ENCODE data around the gene TTC7B.

Gene TTC7B

GRCh38 chr14:90499908-90500664 lies 316.1 kb downstream of the TTC7B start:
- no peak for DNase-seq

DNA sequence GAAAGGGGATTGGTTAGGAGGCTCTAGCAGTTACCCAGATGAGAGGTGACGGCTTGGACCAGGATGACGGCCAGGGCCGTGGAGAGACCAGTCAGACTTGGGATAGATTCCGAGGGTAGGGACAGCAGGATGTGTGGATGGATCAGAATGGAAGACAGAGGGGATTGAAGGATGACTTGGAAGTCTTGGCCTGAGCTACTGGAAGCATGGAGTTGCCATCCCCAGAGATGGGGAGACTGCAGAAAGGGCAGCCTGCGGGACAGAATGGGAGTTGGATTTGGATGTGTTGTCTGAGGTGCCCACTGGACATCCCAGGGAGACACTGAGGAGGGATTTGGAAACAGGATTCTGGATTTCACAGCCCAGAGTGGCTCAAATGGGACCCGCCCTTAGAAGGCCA lies 317.1 kb downstream of the TTC7B start:
- no peak for DNase-seq

- DNase-seq: no peak
Measured at GRCh38 chr14:90498198-90498597, 318.0 kb downstream of the TTC7B start.

DNA sequence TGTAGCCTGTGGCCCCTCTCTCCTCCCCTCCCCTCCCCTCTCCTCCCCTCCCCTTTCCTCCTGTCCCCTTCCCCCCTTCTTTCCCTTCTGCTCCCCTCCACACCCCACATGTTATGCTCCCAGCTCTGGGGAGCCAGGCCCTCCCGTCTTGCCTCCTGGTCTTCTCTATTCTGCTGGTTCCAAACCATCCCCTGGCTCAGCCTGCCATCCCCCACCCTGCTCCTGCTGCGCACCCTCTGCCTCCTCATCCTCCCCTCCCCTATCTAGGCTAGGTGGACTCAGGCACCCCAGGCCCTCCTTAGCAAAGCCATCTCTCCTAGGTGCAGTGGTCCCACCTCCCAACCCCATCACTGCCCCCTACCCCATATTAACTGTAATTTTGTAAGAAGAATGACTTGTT lies 319.9 kb downstream of the TTC7B start:
- DNase-seq: no peak

DNA sequence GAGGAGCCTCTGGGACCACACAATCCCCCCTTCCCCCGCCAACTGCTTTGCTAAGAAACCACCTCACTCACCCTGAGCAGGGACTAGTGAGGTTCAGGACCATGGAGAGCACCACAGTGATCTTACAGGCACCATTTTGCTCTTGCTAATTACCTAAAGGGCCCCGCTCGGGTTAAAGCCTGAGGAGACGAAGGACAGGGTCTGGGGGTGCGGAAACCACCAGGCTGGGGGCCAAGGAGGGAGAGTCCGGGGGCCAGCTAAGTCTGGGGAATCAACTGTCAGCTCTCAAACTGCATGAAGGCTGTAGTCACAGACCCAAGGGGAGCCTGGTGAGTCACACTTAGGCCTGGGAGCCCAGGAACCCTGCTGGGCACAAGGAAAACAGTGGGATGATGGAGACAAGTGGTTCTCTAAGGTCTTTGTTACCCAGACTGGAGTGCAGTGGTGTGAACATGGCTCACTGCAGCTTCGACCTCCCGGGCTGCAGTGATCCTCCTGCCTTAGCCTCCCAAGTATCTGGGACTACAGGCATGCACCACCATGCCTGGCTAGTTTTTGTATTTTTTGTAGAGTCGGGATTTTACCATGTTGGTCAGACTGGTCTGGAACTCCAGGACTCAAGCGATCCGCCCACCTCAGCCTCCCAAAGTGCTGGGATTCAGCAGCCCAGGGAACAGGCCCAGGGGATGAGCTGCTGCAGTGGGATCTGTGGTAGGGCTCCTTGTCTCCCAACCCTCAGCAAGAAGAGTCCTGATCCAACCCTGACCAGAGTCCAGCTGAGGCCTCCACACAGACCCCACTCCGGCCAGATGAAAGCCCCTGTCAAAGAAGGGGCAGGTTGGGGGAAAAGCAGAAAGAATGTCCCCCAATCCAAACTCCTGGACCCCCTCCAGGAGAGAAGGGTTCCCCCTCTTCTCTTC lies 320.6 kb downstream of the TTC7B start:
- peak; percentile 74 for DNase-seq

DNA sequence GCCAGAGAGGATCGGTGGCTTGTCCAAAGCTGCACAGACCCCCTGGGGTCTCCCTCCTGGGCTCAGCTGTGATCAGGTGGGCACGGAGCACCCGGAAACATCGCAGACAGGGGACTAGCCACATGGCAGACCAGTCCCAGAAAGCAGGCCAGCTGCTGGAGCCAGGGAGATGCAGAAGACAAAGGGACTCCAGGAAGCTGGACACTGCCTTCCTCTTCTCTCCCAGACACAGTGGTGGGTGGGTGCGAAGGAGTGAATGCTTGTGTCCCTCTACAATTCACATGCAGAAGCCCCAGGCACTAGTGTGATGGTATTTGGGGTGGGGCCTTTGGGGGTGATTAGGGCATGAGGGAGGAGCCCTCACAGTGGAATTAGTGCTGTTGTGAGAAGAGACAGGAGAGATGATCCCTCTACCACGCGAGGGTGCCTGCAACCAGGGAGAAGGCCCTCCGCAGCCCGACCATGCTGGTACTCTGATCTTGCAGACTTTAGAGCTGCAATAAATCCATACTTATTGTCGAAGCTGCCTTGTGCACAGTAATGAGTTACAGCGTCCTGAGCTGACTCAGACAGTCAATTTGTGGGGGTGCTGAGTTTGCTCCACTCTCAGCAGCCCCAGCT lies 324.2 kb downstream of the TTC7B start:
- DNase-seq: no peak

DNA sequence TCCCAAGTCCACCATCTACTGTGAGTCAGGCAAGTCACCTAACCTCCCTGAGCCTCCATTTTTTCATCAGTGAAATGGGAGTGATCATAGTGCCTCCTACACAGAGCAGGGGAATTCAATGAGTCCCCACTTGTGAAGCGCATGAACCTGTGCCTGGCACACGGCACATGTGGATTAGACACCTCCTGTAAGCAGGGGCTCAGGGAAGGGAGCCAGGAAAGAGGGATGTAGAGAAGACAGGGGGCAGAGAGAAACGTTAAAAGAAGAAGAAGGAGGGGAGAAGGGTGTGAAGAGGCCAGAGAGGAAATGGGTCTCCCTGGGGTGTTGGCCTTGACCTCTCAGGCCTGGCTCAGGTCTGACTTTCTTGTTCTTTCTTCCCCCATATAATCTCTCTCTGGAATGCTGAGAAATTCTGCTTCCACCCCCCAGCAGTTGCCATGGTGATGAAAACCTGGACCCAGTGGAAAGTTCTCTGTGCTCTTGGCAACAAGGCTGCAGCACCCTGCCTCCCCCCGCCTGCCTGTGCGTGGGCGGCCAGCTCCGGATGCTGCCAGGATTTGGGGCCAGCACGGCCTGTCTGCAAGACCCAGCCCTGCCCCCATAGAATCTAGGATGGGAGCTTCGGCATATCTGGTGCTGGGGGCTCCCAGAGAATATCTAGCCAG lies 324.9 kb downstream of the TTC7B start:
- DNase-seq: no peak

- DNase-seq: no peak
Measured at GRCh38 chr14:90490720-90491050, 325.5 kb downstream of the TTC7B start.

DNA sequence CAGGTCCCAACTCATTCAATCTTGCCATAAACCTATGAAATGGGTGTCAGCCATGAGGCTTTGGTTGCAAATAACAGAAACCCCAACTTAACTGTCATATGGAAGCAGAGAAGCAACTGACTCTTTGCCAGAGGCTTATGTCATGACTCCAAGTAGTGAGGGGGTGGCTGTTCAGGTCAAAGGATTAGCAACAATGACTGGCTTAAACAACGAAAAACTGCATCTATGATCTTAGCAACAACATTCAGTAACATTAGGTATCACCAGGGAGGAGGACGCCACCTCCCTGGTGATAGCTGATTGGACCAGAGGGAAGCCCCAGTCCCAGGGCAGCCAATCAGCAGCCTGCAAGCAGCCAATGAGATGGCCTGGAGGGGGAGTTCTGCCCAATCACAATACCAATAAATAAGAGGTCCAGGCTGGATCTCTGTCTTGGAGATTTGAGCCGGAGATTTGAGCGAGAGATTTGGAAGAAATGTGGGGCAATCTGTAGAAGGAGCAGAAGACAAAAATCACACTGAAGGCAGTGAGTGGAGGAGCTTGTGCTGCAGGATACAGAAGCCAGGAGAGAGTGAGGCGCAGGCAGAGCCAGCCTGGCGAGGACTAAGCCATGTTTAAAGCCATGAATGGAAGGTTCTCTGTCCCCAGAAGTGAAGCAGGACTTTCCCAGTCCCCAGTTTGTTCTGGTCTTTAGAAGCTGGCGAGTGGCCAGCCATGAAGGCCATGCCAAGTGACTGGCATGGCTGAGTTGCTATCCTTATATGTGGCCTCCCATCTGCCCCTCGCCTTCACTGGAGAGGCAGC lies 326.1 kb downstream of the TTC7B start:
- DNase-seq: no peak

DNA sequence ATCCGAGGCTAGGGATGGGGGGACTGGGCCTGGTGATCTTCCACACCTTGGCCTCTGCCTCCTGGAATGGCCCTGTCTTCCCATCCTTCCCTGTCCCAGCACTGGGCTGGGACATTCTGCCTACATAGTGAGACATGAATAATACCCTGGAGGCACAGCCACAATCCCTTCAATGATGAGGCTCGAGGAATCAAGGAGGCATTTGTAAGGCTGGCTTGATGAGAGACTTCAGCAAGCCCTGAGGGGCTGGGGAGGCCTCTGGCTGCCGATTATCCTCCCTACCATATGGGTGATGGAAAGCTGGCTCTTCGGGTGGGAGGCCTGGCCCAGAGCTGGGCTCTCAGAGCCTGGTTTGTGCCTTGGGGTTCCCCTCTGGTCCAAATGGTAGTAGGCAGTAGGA lies 326.9 kb downstream of the TTC7B start:
- DNase-seq: no peak

DNA sequence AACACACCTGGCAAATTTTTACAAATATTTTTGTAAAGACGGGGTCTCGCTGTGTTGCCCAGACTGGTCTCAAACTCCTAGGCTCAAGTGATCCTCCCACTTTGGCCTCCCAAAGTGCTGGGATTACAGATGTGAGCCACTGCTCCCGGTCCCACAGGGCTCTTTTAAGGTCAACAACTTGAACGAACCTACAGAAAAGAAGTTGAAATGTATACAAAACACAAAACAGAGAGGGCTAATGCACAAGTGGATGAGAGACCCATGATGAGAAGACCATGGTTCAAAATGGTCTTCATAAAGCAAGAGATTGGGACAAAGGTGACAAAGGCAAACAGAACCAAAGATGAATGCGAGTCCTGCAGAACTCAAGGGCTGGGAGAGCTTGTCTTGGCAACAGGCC lies 328.0 kb downstream of the TTC7B start:
- DNase-seq: no peak

- DNase-seq: no peak
Measured at GRCh38 chr14:90487462-90487861, 328.8 kb downstream of the TTC7B start.

DNA sequence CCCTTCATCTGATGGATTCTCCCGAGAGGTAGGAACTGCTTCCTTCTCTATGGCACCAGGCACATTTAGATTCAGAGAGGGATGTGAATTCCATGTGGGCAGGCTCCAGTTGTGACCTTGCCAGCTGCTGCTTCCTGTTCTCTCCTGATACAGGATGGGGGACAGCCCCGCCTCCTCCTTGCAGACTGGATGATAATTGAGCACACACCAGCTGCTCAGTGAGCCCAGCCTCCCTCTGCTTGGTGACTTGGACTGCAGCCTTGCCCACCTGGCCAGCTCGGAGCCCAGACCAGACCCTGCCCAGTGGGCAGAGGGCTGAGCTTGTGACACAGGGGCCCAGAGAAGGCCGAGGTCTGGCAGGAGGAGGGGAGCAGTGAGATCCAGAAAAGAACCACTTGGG lies 329.2 kb downstream of the TTC7B start:
- DNase-seq: no peak

DNA sequence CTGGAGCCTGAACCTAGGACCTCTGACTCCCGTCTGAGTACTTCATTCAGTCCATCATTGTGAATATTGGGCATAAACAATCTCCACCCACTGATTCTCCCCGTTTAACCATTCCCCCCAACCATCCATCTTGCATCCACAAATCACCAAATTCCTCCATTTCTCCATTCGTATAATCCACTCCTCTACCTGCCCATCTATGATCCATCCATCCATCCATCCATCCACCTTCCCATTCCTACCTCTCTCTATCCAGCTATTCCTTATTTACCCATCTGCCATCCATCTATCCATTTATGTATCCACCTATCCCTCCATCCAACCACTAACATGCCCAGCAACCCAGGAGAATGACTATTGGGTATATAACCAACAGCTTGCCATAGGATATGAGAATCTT lies 331.9 kb downstream of the TTC7B start:
- no peak for DNase-seq

DNA sequence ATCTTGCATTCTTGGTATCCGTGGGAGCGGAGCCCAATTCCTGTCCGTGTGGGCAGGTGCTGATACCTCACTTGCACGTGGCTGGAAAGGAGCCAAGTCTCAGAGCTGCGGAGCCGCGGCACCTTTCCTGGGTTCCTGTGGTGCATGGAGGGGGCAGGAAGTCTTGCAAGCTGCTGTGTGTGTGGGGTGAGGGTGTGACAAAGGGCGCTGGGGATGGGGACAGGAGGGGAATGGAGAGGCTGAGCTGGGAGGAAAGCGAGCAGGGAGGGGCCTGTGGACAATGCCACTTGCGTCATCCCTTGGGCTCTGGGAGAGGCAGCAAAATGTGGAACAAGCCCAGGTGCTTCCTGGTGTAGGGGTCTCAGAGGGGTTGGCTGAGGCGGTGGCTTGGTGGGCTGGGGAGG lies 332.7 kb downstream of the TTC7B start:
- DNase-seq: no peak

DNA sequence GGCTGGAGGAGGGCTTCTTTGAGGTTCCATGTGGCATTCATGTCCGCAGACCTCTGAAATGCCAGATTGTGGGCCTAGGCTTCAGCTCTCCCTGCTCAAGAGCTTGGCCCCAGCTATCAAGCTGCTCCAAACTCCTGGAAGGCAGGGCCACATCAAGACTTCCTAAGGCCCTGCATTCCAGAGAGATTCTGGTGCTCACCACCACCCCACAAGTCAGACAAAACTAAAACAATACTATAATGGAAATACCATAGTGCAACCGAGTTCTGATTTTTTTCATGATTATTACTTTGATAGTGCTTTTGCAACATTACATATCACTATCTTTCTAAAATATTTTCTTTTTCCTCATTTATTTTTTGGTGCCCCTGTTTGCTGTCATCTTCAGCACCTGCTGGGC lies 333.1 kb downstream of the TTC7B start:
- DNase-seq: no peak

GRCh38 chr14:90475298-90475697 lies 340.9 kb downstream of the TTC7B start:
- no peak for DNase-seq

Measured in hematopoietic multipotent progenitor cell treated with erythropoietin and hydrocortisone succinate and interleukin-3 and kit ligand, for 8 days (in vitro differentiated cells).